ENCODE results near the gene SERPINB1.

GRCh38 chr6:2828629-2829028, 13.0 kb downstream of the SERPINB1 start:
- TF ChIP-seq POLR2A (IDR thresholded peaks at IDR 0.05): no peak
- TF ChIP-seq CTCF (IDR thresholded peaks at IDR 0.05): no peak
